GM23248 (cell line): ENCODE data around the gene SYF2. TPM values are rescaled to one million over a fixed set of nuclear protein-coding genes. Genes with fewer than 3 reads are reported as not detected.

Experiments used
- DNase-seq: peaks from one replicate; pipeline ENCODE4 v3.0.0-alpha.2; 2015
- H2AFZ ChIP-seq: fragments of 200-600 bp; sonication (generic); 2 replicates; pipeline ENCODE4 v1.6.1; 2016; ENCODE audit warnings: antibody characterized with exemption
- H3F3A ChIP-seq: fragments of 200-600 bp; sonication (generic); 2 replicates; pipeline ENCODE4 v1.6.1; 2016; ENCODE audit warnings: mild to moderate bottlenecking, antibody characterized with exemption, mixed run types; ENCODE audit not compliant: insufficient read depth
- H3K27ac ChIP-seq: fragments of 200-600 bp; sonication (generic); 2 replicates; pipeline ENCODE4 v1.5.1; 2016; ENCODE audit warnings: mild to moderate bottlenecking
- H3K27me3 ChIP-seq: fragments of 200-600 bp; sonication (generic); replicated peaks from 2 replicates; pipeline ENCODE4 v1.6.1; 2016; ENCODE audit warnings: mild to moderate bottlenecking; ENCODE audit not compliant: insufficient read depth
- H3K36me3 ChIP-seq: fragments of 200-600 bp; sonication (generic); 2 replicates; pipeline ENCODE4 v1.6.1; 2016; ENCODE audit warnings: low read depth, mild to moderate bottlenecking
- H3K4me1 ChIP-seq: fragments of 200-600 bp; sonication (generic); 2 replicates; pipeline ENCODE4 v1.6.1; 2016; ENCODE audit warnings: mild to moderate bottlenecking; ENCODE audit not compliant: insufficient read depth
- H3K4me2 ChIP-seq: fragments of 200-600 bp; sonication (generic); one replicate; pipeline ENCODE4 v1.6.1; 2016; ENCODE audit warnings: mild to moderate bottlenecking; ENCODE audit not compliant: unreplicated experiment
- H3K4me3 ChIP-seq: fragments of 200-600 bp; sonication (generic); 2 replicates; pipeline ENCODE4 v1.5.1; 2016; ENCODE audit warnings: mild to moderate bottlenecking
- H3K79me2 ChIP-seq: fragments of 200-600 bp; sonication (generic); 2 replicates; pipeline ENCODE4 v1.6.1; 2016; ENCODE audit warnings: mild to moderate bottlenecking; ENCODE audit not compliant: insufficient read depth
- H3K9ac ChIP-seq: fragments of 200-600 bp; sonication (generic); 2 replicates; pipeline ENCODE4 v1.6.1; 2016; ENCODE audit warnings: mild to moderate bottlenecking
- H3K9me2 ChIP-seq: fragments of 200-600 bp; sonication (generic); 2 replicates; pipeline ENCODE4 v1.6.1; 2016; ENCODE audit warnings: mixed run types, mild to moderate bottlenecking, moderate library complexity; ENCODE audit not compliant: insufficient read depth
- H3K9me3 ChIP-seq: fragments of 200-600 bp; sonication (generic); one replicate; pipeline ENCODE4 v1.6.1; 2017; ENCODE audit warnings: low read depth
- H4K20me1 ChIP-seq: fragments of 200-600 bp; sonication (generic); 2 replicates; pipeline ENCODE4 v1.6.0; 2016; ENCODE audit not compliant: insufficient read depth
- EZH2 ChIP-seq: fragments of 200-600 bp; sonication (generic); IDR thresholded peaks from 2 replicates; pipeline ENCODE4 v1.6.1; 2018; ENCODE audit warnings: antibody characterized with exemption, mild to moderate bottlenecking; ENCODE audit not compliant: insufficient read depth, poor library complexity, severe bottlenecking
- EZH2phosphoT487 ChIP-seq: fragments of 200-600 bp; sonication (generic); IDR thresholded peaks from 2 replicates; pipeline ENCODE4 v1.6.1; 2018; ENCODE audit warnings: antibody characterized with exemption, moderate library complexity, mild to moderate bottlenecking, low read depth; ENCODE audit not compliant: insufficient read depth
- WGBS, 2 experiments: methylation state at CpG; one replicate each; pipeline ENCODE4 v1.1.6; 2015 to 2017; ENCODE audit warnings: low lambda C conversion rate in 2 of 2, low coverage in 1 of 2; ENCODE audit errors: missing lambda C conversion rate in 2 of 2; 5-methylcytosine and 5-hydroxymethylcytosine counted together
- in situ Hi-C: fragments of 300-500 bp; cut with MboI; formaldehyde crosslinking; loops from 2 replicates; pipeline ENCODE4 v1.15.0; 2020
- polyA plus RNA-seq: library from polyadenylated mRNA; unstranded; fragments of >200 nt; fragmentation: Nextera tagmentation; extraction: Ambion mirVana; gene quantifications from 2 replicates; pipeline ENCODE4 v1.2.1, GENCODE V29; 2016
- total RNA-seq: library from RNA; depleted of rRNA; stranded (reverse); fragments of >200 nt; shearing (Covaris generic); gene quantifications from 2 replicates; pipeline ENCODE4 v1.2.3, GENCODE V29; 2014

Gene SYF2
- total and polyA plus RNA-seq, 2 experiments from 2014 or later, result 40.5 to 50.3 TPM

- no peaks in the 10 kb centered on the region for H3K9me2 ChIP-seq
- H3K36me3 ChIP-seq, result no peaks in the 10 kb centered on the region
- H3K4me1 ChIP-seq, result peaks cover 16% of the 10 kb centered on the region
- no peak for TF ChIP-seq EZH2
- no peak for TF ChIP-seq EZH2phosphoT487
- H3K9ac ChIP-seq, result peak overlapping the region; percentile 46
- peak overlapping the region; percentile 27; the same call in 1 of the 2 replicates for H3K27ac ChIP-seq
- peak; percentile 85 for DNase-seq
- peak overlapping the region; percentile 61 for H3K4me3 ChIP-seq
- no peaks in the 10 kb centered on the region for H4K20me1 ChIP-seq
- no peaks in the 10 kb centered on the region for H3K9me3 ChIP-seq
- H3K4me2 ChIP-seq, result peak overlapping the region; percentile 66
- peaks cover 11% of the 10 kb centered on the region for H3F3A ChIP-seq
- no peaks in the 10 kb centered on the region for H3K79me2 ChIP-seq
- in situ Hi-C loops, result no loop called here
- H2AFZ ChIP-seq, result peak overlapping the region; percentile 76
- WGBS, 2 experiments, result 8% methylated on average over 20 of the region's 20 CpGs
- no peaks in the 10 kb centered on the region for H3K27me3 ChIP-seq
Observed at GRCh38 chr1:25198663-25199252, 33.5 kb downstream of the SYF2 start.

GRCh38 chr1:25197982-25198662, 34.2 kb downstream of the SYF2 start:
- WGBS, 2 experiments, result 22 to 30% methylated on average over 11 of the region's 11 CpGs
- Histone ChIP-seq H3K36me3 (no peaks in the 10 kb centered on the region), H3K4me1 (peaks cover 16% of the 10 kb centered on the region), H3K9ac (peak overlapping the region; percentile 46), H3K9me2 (no peaks in the 10 kb centered on the region), H4K20me1 (no peaks in the 10 kb centered on the region), H3K4me3 (peak overlapping the region; percentile 61), H3K79me2 (no peaks in the 10 kb centered on the region), H3K27me3 (no peaks in the 10 kb centered on the region), H3K4me2 (peak overlapping the region; percentile 66), H3F3A (peaks cover 11% of the 10 kb centered on the region), H2AFZ (peak overlapping the region; percentile 76), H3K27ac (peak overlapping the region; percentile 27; the same call in 1 of the 2 replicates), H3K9me3 (no peaks in the 10 kb centered on the region)
- TF ChIP-seq EZH2 (no peak), EZH2phosphoT487 (no peak)
- peak; percentile 49 for DNase-seq
- in situ Hi-C loops, result no loop called here

- H3K27ac ChIP-seq, result no peak overlapping the region
- TF ChIP-seq EZH2 (no peak), EZH2phosphoT487 (no peak)
- H2AFZ ChIP-seq, result no peak overlapping the region
- no peaks in the 10 kb centered on the region for H3K36me3 ChIP-seq
- 89 to 93% methylated on average over 17 to 20 of the region's 20 CpGs for WGBS, 2 experiments
- no peaks in the 10 kb centered on the region for H3K79me2 ChIP-seq
- H3K4me2 ChIP-seq, result no peak overlapping the region
- DNase-seq, result no peak
- peaks cover 6% of the 10 kb centered on the region; the same call in 1 of the 2 replicates for H3K27me3 ChIP-seq
- H3F3A ChIP-seq, result peaks cover 11% of the 10 kb centered on the region
- H3K9me3 ChIP-seq, result no peaks in the 10 kb centered on the region
- no peaks in the 10 kb centered on the region for H3K9me2 ChIP-seq
- H3K4me1 ChIP-seq, result peaks cover 16% of the 10 kb centered on the region
- in situ Hi-C loops, result no loop called here
- H4K20me1 ChIP-seq, result no peaks in the 10 kb centered on the region
- H3K4me3 ChIP-seq, result no peak overlapping the region
- H3K9ac ChIP-seq, result no peak overlapping the region
Observed at GRCh38 chr1:25197235-25197975, 34.9 kb downstream of the SYF2 start.

- peaks cover 16% of the 10 kb centered on the region for H3K4me1 ChIP-seq
- no peak overlapping the region for H3K4me2 ChIP-seq
- no peaks in the 10 kb centered on the region for H3K9me3 ChIP-seq
- no peaks in the 10 kb centered on the region for H3K79me2 ChIP-seq
- H3K27me3 ChIP-seq, result peaks cover 12% of the 10 kb centered on the region; the same call in 1 of the 2 replicates
- TF ChIP-seq EZH2 (no peak), EZH2phosphoT487 (no peak)
- no peak for DNase-seq
- WGBS, 2 experiments, result 93 to 96% methylated on average over 7 of the region's 7 CpGs
- no peaks in the 10 kb centered on the region for H4K20me1 ChIP-seq
- H2AFZ ChIP-seq, result no peak overlapping the region
- no peaks in the 10 kb centered on the region for H3K9me2 ChIP-seq
- H3K4me3 ChIP-seq, result no peak overlapping the region
- in situ Hi-C loops, result no loop called here
- no peak overlapping the region for H3K9ac ChIP-seq
- H3F3A ChIP-seq, result peaks cover 11% of the 10 kb centered on the region
- no peak overlapping the region for H3K27ac ChIP-seq
- no peaks in the 10 kb centered on the region for H3K36me3 ChIP-seq
Observed at GRCh38 chr1:25196830-25197229, 35.5 kb downstream of the SYF2 start.
